B cell (primary cell): Measurements from ENCODE around the gene NSUN6. TPM values are rescaled to one million over a fixed set of nuclear protein-coding genes. Genes with fewer than 3 reads are reported as not detected.

ENCODE experiments used
- ATAC-seq: fragments of 200-7000 bp; cut with Tn5 transposase; one replicate; pipeline ENCODE4 v1.10.0; 2021; ENCODE audit warnings: low read depth, mild to moderate bottlenecking, moderate number of reproducible peaks, moderate library complexity
- CTCF ChIA-PET: fragments of 350-600 bp; sonication (Branson Sonifier 250); formaldehyde crosslinking; loops from one replicate; lab custom pipeline; 2021; ENCODE audit warnings: antibody characterized with exemption, inconsistent platforms; lab: Charles Lee
- POLR2A ChIA-PET: fragments of 350-600 bp; sonication (Branson Sonifier 250); formaldehyde crosslinking; loops from one replicate; lab custom pipeline; 2021; ENCODE audit warnings: antibody characterized with exemption; lab: Charles Lee
- DNase-seq: peaks from one replicate; pipeline ENCODE4 v3.0.0; 2013
- H2AFZ ChIP-seq: 2 replicates; pipeline ENCODE4 v1.6.1; 2012; ENCODE audit warnings: mild to moderate bottlenecking, low read depth, low read length; ENCODE audit not compliant: insufficient read depth, poor library complexity, severe bottlenecking
- H3K27ac ChIP-seq, 2 donors: 1 replicate in 1 of 2; 2 replicates in 1 of 2; pipeline ENCODE4 v1.5.1; 2012 to 2013; ENCODE audit warnings: low read length in 2 of 2, mild to moderate bottlenecking in 2 of 2, moderate library complexity in 1 of 2
- H3K27me3 ChIP-seq, 4 experiments: fragments of 200-600 bp in 1 of 4; sonication (generic) in 1 of 4; replicated peaks in 1 of 4; 1 replicate in 2 of 4; 2 replicates in 2 of 4; pipeline versions ENCODE4 v1.6.1 to v1.7.0; 2013 to 2016; ENCODE audit warnings: low read length in 3 of 4, mild to moderate bottlenecking in 2 of 4, mixed read lengths in 1 of 4, moderate library complexity in 1 of 4; ENCODE audit not compliant: insufficient read depth in 4 of 4, control insufficient read depth in 3 of 4; ENCODE audit errors: control extremely low read depth in 1 of 4
- H3K36me3 ChIP-seq, 2 experiments: replicated peaks in 1 of 2; 1 replicate in 1 of 2; 2 replicates in 1 of 2; pipeline versions ENCODE4 v1.6.1 to v1.7.1; 2013; ENCODE audit warnings: low read length in 1 of 2; ENCODE audit not compliant: insufficient read depth in 2 of 2, control insufficient read depth in 1 of 2; ENCODE audit errors: control extremely low read depth in 1 of 2, extremely low read depth in 1 of 2
- H3K4me1 ChIP-seq, 2 donors: fragments of 200-600 bp in 1 of 2; sonication (generic) in 1 of 2; 1 replicate in 1 of 2; 2 replicates in 1 of 2; pipeline versions ENCODE4 v1.5.1 to v1.6.1; 2013 to 2017; ENCODE audit warnings: low read length in 2 of 2; ENCODE audit not compliant: control insufficient read depth in 2 of 2, insufficient read depth in 2 of 2
- H3K4me2 ChIP-seq: replicated peaks from 2 replicates; pipeline ENCODE3; 2012; ENCODE audit warnings: mild to moderate bottlenecking, low read depth, low read length; ENCODE audit not compliant: poor library complexity, severe bottlenecking
- H3K4me3 ChIP-seq, 5 experiments: fragments of 200-600 bp in 1 of 5; sonication (generic) in 1 of 5; 1 replicate in 3 of 5; 2 replicates in 2 of 5; pipeline versions ENCODE4 v1.5.1 to v1.7.0; 2011 to 2016; ENCODE audit warnings: low read length in 4 of 5, mild to moderate bottlenecking in 4 of 5, low read depth in 2 of 5, control low read depth in 1 of 5, moderate library complexity in 1 of 5; ENCODE audit not compliant: insufficient read depth in 1 of 5; ENCODE audit errors: control extremely low read depth in 1 of 5, extremely low read depth in 1 of 5
- H3K79me2 ChIP-seq: fragments of 200-600 bp; sonication (generic); one replicate; pipeline ENCODE4 v1.6.0; 2016; ENCODE audit warnings: low read length; ENCODE audit not compliant: control insufficient read depth, insufficient read depth
- H3K9ac ChIP-seq: fragments of 200-600 bp; sonication (generic); 2 replicates; pipeline ENCODE4 v1.6.1; 2017; ENCODE audit warnings: mild to moderate bottlenecking, low read length, moderate library complexity
- H3K9me3 ChIP-seq, 3 donors: one replicate each; pipeline versions ENCODE4 v1.6.1 to v1.7.1; 2013; ENCODE audit warnings: low read length in 2 of 3; ENCODE audit not compliant: control insufficient read depth in 2 of 3, insufficient read depth in 1 of 3; ENCODE audit errors: control extremely low read depth in 1 of 3
- H4K20me1 ChIP-seq: 2 replicates; pipeline ENCODE4 v1.6.0; 2012; ENCODE audit warnings: mild to moderate bottlenecking, low read length; ENCODE audit not compliant: insufficient read depth, control insufficient read depth, poor library complexity, severe bottlenecking
- H3K27ac Mint-ChIP-seq: one replicate; pipeline ENCODE4 v1.8.0; 2021; ENCODE audit warnings: mixed read lengths
- H3K27me3 Mint-ChIP-seq: one replicate; pipeline ENCODE4 v1.8.0; 2021; ENCODE audit warnings: mixed read lengths
- H3K4me1 Mint-ChIP-seq: one replicate; pipeline ENCODE4 v1.8.0; 2021; ENCODE audit warnings: mixed read lengths
- H3K4me3 Mint-ChIP-seq: one replicate; pipeline ENCODE4 v1.8.0; 2021; ENCODE audit warnings: mixed read lengths
- H3K9me3 Mint-ChIP-seq: one replicate; pipeline ENCODE4 v1.8.0; 2022; ENCODE audit warnings: mixed read lengths; ENCODE audit not compliant: insufficient read depth
- CTCF ChIP-seq: fragments of 200-600 bp; IDR thresholded peaks from one replicate; pipeline ENCODE4 v1.8.0; 2022; ENCODE audit warnings: antibody characterized with exemption, mild to moderate bottlenecking
- EZH2 ChIP-seq: IDR thresholded peaks from 2 replicates; pipeline ENCODE4 v1.6.1; 2012; ENCODE audit warnings: borderline replicate concordance, low read depth, mild to moderate bottlenecking, moderate library complexity, low read length; ENCODE audit not compliant: insufficient read depth, poor library complexity, severe bottlenecking
- WGBS: methylation state at CpG from one replicate; pipeline ENCODE4 v1.1.5; 2013; ENCODE audit warnings: missing lambda C conversion rate; ENCODE audit not compliant: insufficient coverage; 5-methylcytosine and 5-hydroxymethylcytosine counted together
- intact Hi-C: fragments of 100-400 bp; cut with micrococcal nuclease; formaldehyde crosslinking; loops from one replicate; pipeline ENCODE4 v1.10.0; 2022
- polyA plus RNA-seq: library from polyadenylated mRNA; depleted of rRNA; stranded (reverse); fragments of >200 nt; gene quantifications from 2 replicates; pipeline ENCODE4 v1.2.3, GENCODE V29; 2012
- total RNA-seq, 2 donors: library from RNA; stranded (reverse); fragments of 120-200 nt in 1 of 2; gene quantifications; 1 replicate in 1 of 2; 2 replicates in 1 of 2; pipeline versions ENCODE4 v1.2.3 to v1.2.4, GENCODE V29; 2013 to 2022

The NSUN6 gene
- total and polyA plus RNA-seq, 2 donors (not counting 1 experiment from before 2014, with no cell fraction given): 13.4 to 27.9 TPM

- Mint-ChIP-seq H3K27ac (no peak overlapping the region), H3K4me1 (no peaks in the 10 kb centered on the region), H3K9me3 (no peaks in the 10 kb centered on the region), H3K27me3 (no peaks in the 10 kb centered on the region), H3K4me3 (no peak overlapping the region)
- H3K4me2 ChIP-seq: no peak overlapping the region
- H2AFZ ChIP-seq: no peak overlapping the region
- no CpG with 5 or more reads among the region's 11 CpGs for WGBS
- ATAC-seq (no peak), DNase-seq (no peak)
- TF ChIP-seq EZH2 (no peak), CTCF (no peak)
- intact Hi-C loops: no loop called here
- no peak overlapping the region for H3K4me3 ChIP-seq
- H4K20me1 ChIP-seq: no peaks in the 10 kb centered on the region
- H3K4me1 ChIP-seq: no peaks in the 10 kb centered on the region
- no peaks in the 10 kb centered on the region for H3K9me3 ChIP-seq
- H3K27me3 ChIP-seq: no peaks in the 10 kb centered on the region
- no peak overlapping the region for H3K27ac ChIP-seq
- ChIA-PET POLR2A (no interaction called here), CTCF (no interaction called here)
- H3K79me2 ChIP-seq: no peaks in the 10 kb centered on the region
- no peaks in the 10 kb centered on the region for H3K36me3 ChIP-seq
- H3K9ac ChIP-seq: no peak overlapping the region
Observed at GRCh38 chr10:18505456-18506118, 145.8 kb downstream of the NSUN6 start.

GRCh38 chr10:18504161-18504560 lies 147.2 kb downstream of the NSUN6 start:
- intact Hi-C loops: no loop called here
- POLR2A ChIA-PET: no interaction called here
- no peak overlapping the region for H3K4me2 ChIP-seq
- no peak overlapping the region for H2AFZ ChIP-seq
- no peaks in the 10 kb centered on the region for H3K9me3 Mint-ChIP-seq
- H3K79me2 ChIP-seq: no peaks in the 10 kb centered on the region
- H3K27me3 Mint-ChIP-seq: no peaks in the 10 kb centered on the region
- no peak overlapping the region for H3K27ac ChIP-seq
- no peak overlapping the region for H3K27ac Mint-ChIP-seq
- DNase-seq (no peak), ATAC-seq (no peak)
- no peaks in the 10 kb centered on the region for H3K27me3 ChIP-seq
- 100% methylated on average over 3 of the region's 5 CpGs for WGBS
- H3K9me3 ChIP-seq: no peaks in the 10 kb centered on the region
- no peaks in the 10 kb centered on the region for H3K4me1 Mint-ChIP-seq
- H3K4me3 Mint-ChIP-seq: no peak overlapping the region
- no peak overlapping the region for H3K4me3 ChIP-seq
- no peak for TF ChIP-seq CTCF
- H3K4me1 ChIP-seq: no peaks in the 10 kb centered on the region
- H3K36me3 ChIP-seq: no peaks in the 10 kb centered on the region
- H3K9ac ChIP-seq: no peak overlapping the region
- no peaks in the 10 kb centered on the region for H4K20me1 ChIP-seq
- CTCF ChIA-PET: no interaction called here
